GM12801 (cell line): Measurements from ENCODE around the gene ZNF81.

ENCODE experiments used
- TF ChIP-seq, protein P1 (sequence below): IDR thresholded peaks from one replicate; pipeline ENCODE4 v1.5.1; 2011; ENCODE audit warnings: control low read depth; ENCODE audit not compliant: insufficient read length; ENCODE audit errors: extremely low read depth

The ZNF81 gene

DNA sequence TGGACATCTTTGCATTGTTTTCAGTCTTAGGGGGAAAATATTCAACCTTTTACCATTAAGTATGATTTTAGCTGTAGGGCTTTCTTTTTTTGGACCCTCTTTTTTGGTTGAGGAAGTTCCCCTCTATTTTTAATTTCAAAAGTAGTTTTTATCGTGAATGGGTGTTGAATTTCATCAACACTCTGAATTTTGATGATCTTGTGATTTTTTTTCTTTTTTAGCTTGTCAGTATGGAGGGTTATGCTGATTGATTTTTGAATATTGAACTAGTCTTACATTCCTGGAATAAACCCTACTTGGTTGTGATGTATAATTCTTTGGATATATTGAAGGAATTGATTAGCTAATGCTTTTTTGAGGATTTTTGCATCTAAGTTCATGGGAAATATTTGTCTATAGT lies 1.7 kb downstream of the ZNF81 start:
- TF ChIP-seq, protein P1, sequence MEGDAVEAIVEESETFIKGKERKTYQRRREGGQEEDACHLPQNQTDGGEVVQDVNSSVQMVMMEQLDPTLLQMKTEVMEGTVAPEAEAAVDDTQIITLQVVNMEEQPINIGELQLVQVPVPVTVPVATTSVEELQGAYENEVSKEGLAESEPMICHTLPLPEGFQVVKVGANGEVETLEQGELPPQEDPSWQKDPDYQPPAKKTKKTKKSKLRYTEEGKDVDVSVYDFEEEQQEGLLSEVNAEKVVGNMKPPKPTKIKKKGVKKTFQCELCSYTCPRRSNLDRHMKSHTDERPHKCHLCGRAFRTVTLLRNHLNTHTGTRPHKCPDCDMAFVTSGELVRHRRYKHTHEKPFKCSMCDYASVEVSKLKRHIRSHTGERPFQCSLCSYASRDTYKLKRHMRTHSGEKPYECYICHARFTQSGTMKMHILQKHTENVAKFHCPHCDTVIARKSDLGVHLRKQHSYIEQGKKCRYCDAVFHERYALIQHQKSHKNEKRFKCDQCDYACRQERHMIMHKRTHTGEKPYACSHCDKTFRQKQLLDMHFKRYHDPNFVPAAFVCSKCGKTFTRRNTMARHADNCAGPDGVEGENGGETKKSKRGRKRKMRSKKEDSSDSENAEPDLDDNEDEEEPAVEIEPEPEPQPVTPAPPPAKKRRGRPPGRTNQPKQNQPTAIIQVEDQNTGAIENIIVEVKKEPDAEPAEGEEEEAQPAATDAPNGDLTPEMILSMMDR, result no peak

DNA sequence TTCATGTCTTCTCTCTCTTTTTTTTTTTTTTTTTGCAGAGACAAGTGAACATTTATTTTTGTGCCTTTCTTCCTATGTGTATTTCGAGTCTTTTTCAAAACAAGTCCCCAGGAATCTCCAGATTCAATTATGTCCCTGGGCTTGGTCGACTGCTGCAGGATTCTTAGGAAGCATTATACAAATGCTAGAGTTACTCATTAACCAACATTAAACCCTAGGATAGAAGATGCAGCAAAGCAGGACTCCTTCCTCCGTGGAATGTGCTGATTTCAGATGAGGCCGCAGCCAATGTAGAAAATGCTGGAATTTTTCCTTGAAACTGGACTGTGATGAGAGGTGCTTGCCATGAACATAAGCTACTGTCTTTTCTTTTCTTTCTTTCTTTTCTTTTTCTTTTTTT lies 3.4 kb downstream of the ZNF81 start:
- TF ChIP-seq, protein P1, result no peak

DNA sequence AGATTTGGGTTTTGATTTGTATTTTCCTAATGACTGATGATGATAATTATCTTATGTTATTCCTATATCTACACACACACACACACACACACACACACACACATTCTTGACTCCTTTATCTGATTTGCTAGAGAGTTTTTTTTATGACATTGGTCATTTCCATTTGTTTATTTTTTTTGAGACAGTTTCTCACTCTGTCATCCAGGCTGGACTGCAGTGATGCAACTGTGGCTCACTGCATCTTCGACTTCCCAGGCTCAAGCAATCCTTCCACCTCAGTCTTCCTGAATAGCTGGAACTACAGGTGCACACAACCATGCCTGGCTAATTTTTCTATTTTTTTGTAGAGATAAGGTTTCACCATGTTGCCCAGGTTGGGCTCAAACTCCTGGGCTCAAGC lies 6.7 kb downstream of the ZNF81 start:
- TF ChIP-seq, protein P1, result no peak

DNA sequence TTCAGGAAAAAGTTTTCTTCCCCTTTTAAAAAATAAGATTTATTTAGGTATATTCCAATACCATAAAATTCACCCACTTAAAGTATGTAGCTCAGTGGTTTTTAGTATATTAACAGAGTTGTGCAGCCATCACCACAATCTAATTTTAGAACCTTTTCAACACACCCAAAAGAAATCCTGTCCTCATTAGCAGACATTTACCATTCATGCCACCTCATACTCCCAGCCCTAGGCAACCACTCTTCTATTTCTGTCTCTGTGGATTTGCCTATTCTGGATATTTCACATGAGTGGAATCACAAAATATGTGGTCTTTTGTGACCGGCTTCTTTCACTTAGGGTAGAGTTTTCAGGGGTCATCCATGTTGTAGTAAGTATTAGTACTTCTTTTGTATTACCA lies 7.4 kb downstream of the ZNF81 start:
- TF ChIP-seq, protein P1, result no peak

DNA sequence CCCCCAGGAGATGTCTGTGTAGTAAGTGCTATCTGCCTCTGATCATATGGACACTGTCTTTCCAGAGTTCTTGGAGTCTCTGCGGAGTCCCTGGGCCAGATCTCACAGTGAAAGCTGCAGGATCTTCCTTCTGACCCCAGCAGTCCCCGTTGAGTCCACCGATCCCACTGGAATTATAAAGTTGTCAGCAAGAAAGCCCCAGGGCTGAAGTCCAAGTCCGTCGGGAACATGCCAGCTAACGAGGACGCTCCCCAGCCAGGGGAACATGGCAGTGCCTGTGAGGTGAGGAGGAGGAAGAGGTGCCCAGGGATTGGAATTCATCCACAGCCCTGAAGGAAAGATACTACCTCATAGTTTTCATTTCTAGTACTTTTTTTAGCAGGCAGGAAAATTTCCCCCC lies 9.3 kb downstream of the ZNF81 start:
- TF ChIP-seq, protein P1, result no peak

DNA sequence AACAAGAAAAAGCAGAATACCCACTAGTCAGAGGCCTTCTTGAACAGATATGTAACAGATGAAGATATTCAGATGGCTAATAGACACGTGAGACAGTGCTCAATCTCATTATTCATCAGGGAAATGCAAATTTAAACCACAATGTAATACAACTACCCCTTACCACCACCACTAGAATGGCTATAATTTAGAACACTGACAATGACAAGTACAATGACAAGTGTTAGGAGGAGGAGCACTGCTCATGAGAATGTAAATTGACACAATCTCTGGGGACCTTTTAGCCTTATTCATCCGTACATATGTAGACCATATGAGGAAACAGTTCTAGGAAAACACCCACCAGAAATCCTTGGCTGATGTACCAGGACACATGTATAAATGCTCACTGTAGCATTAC lies 13.1 kb downstream of the ZNF81 start:
- TF ChIP-seq, protein P1, result no peak

DNA sequence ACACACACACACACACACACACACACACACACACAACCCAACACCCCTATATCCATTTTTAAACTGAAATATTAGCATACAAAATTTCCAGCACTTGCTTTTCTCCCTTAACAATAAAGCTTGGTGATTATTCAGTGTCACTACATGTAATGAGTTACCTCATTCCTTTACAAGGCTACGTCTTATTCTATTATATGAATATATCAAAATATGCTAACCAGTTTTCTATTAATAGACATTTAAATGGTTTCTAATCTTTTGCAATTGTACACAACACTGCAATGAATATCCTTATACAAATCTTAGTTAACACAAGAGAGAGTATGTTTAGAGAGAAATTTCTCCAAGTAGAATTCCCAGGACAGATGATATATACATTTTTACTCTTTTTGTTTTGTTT lies 14.2 kb downstream of the ZNF81 start:
- TF ChIP-seq, protein P1, result no peak

DNA sequence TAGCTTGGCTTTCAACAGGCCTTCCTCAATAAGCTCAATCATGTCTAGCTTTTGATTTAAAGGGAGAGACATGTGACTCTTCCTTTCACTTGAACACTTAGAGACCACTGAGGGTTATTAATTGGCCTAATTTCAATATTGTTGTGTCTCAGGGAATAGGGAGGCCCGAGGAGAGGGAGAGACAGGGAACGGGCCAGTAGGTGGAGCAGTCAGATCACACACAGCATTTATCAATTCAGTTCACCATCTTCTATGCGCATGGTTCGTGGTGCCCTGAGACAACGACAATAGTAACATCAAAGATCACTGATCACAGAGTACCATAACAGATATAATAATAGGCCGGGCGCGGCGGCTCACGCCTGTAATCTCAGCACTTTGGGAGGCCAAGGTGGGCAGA lies 17.8 kb downstream of the ZNF81 start:
- TF ChIP-seq, protein P1, result no peak
